Measurements from ENCODE around the gene HYAL4. TPM values are rescaled to one million over a fixed set of nuclear protein-coding genes. Genes with fewer than 3 reads are reported as not detected.
"Not testable (repeated sequence)": the region's sequence is repeated elsewhere in the genome, so short reads cannot be mapped to it uniquely, and the experiment has no call there.

Gene HYAL4
- polyA plus RNA-seq, 2 donors, result not detected

DNA sequence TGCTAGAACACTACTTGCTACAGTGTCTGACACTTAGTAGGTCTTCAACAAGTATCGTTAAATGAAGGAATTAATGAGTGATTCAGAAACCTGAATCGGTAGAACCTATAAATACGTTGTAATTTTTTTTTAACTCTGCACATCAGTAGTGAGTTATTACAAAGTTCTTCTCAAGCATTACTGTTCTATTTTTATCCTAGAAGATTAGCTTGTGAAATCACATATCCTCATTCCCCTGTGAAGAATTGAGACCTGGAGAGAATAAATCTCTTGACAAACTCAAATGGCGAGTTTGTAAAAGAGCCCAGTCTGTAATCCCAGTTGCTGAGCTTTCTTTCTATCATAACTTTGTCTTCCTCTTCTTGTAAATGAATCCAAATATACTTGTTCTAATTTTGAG, 34.7 kb downstream of the HYAL4 start:
- no peaks in the 10 kb centered on the region for H3K4me1 ChIP-seq (ENCODE audit: control insufficient read depth in 2 of 2, insufficient read depth in 2 of 2, low read length in 1 of 2)
- no peaks in the 10 kb centered on the region for H3K9me3 ChIP-seq (ENCODE audit: control insufficient read depth in 2 of 2, insufficient read depth in 1 of 2, low read depth in 1 of 2, low read length in 1 of 2)
- 78 to 81% methylated on average over 4 of the region's 4 CpGs for WGBS, 2 donors
- H3K4me3 ChIP-seq (ENCODE audit: low read depth in 1 of 2, low read length in 2 of 2), result no peak overlapping the region
- H3K27ac ChIP-seq (ENCODE audit: low read depth in 2 of 2, low read length in 1 of 2), result no peak overlapping the region
- H3K27me3 ChIP-seq (ENCODE audit: control insufficient read depth in 1 of 2, insufficient read depth in 2 of 2, low read length in 2 of 2), result no peaks in the 10 kb centered on the region
- H3K36me3 ChIP-seq (ENCODE audit: control insufficient read depth in 2 of 2, insufficient read depth in 2 of 2, low read length in 1 of 2), result no peaks in the 10 kb centered on the region

DNA sequence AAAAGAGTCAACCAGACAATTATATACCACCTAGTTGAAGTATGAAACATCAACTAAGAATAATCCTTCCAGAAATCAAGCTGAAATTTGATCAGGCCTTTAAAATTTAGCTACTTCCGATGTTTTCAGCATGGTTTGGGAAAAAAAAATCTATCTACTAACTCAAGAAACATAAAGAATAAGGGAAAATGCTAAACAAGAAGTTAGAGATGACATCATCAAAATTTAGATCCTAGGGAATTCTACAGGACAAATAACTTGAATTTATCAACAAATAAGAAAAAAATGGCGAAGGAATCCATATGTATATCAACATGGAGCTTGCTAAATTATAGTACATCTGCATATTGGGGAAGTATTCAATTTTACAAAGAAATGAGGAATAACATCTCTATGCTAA, 36.3 kb downstream of the HYAL4 start:
- Histone ChIP-seq H3K4me1 (ENCODE audit: control insufficient read depth in 2 of 2, insufficient read depth in 2 of 2, low read length in 1 of 2) (no peaks in the 10 kb centered on the region), H3K4me3 (ENCODE audit: low read depth in 1 of 2, low read length in 2 of 2) (no peak overlapping the region), H3K36me3 (ENCODE audit: control insufficient read depth in 2 of 2, insufficient read depth in 2 of 2, low read length in 1 of 2) (no peaks in the 10 kb centered on the region), H3K9me3 (ENCODE audit: control insufficient read depth in 2 of 2, insufficient read depth in 1 of 2, low read depth in 1 of 2, low read length in 1 of 2) (no peaks in the 10 kb centered on the region), H3K27ac (ENCODE audit: low read depth in 2 of 2, low read length in 1 of 2) (no peak overlapping the region), H3K27me3 (ENCODE audit: control insufficient read depth in 1 of 2, insufficient read depth in 2 of 2, low read length in 2 of 2) (no peaks in the 10 kb centered on the region)
- 86 to 88% methylated on average over 2 of the region's 2 CpGs for whole genome bisulfite sequencing, 2 donors

DNA sequence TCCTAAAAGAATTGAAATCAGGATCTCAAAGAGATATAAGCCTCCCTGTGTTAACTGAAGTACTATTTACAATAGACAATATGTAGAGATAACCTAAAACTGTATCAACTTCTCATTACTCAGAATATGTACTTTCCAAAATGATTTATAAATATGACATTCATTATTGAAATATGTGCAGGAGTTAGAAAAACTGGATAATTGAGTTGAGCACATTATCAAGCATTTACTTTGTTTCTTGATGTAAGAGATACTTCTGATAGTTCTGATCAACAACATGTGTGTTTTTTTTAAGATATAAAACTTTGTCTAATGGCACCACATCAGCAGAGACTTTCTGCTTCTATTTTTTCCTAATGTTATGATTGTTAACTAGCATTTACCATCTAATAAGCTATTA, 38.2 kb downstream of the HYAL4 start:
- Histone ChIP-seq H3K9me3 (ENCODE audit: control insufficient read depth in 2 of 2, insufficient read depth in 1 of 2, low read depth in 1 of 2, low read length in 1 of 2) (no peaks in the 10 kb centered on the region), H3K4me1 (ENCODE audit: control insufficient read depth in 2 of 2, insufficient read depth in 2 of 2, low read length in 1 of 2) (no peaks in the 10 kb centered on the region), H3K36me3 (ENCODE audit: control insufficient read depth in 2 of 2, insufficient read depth in 2 of 2, low read length in 1 of 2) (no peaks in the 10 kb centered on the region), H3K27me3 (ENCODE audit: control insufficient read depth in 1 of 2, insufficient read depth in 2 of 2, low read length in 2 of 2) (no peaks in the 10 kb centered on the region), H3K27ac (ENCODE audit: low read depth in 2 of 2, low read length in 1 of 2) (no peak overlapping the region), H3K4me3 (ENCODE audit: low read depth in 1 of 2, low read length in 2 of 2) (no peak overlapping the region)

GRCh38 chr7:123888192-123888591, 43.2 kb downstream of the HYAL4 start:
- Histone ChIP-seq H3K36me3 (ENCODE audit: control insufficient read depth in 2 of 2, insufficient read depth in 2 of 2, low read length in 1 of 2) (no peaks in the 10 kb centered on the region), H3K9me3 (ENCODE audit: control insufficient read depth in 2 of 2, insufficient read depth in 1 of 2, low read depth in 1 of 2, low read length in 1 of 2) (no peaks in the 10 kb centered on the region), H3K4me1 (ENCODE audit: control insufficient read depth in 2 of 2, insufficient read depth in 2 of 2, low read length in 1 of 2) (no peaks in the 10 kb centered on the region), H3K4me3 (ENCODE audit: low read depth in 1 of 2, low read length in 2 of 2) (no peak overlapping the region), H3K27me3 (ENCODE audit: control insufficient read depth in 1 of 2, insufficient read depth in 2 of 2, low read length in 2 of 2) (no peaks in the 10 kb centered on the region), H3K27ac (ENCODE audit: low read depth in 2 of 2, low read length in 1 of 2) (no peak overlapping the region)

GRCh38 chr7:123894753-123895152, 49.8 kb downstream of the HYAL4 start:
- not testable (repeated sequence) for H3K4me3 ChIP-seq (ENCODE audit: low read depth in 1 of 2, low read length in 2 of 2); H3K27me3 ChIP-seq (ENCODE audit: control insufficient read depth in 1 of 2, insufficient read depth in 2 of 2, low read length in 2 of 2); H3K36me3 ChIP-seq (ENCODE audit: control insufficient read depth in 2 of 2, insufficient read depth in 2 of 2, low read length in 1 of 2); H3K9me3 ChIP-seq (ENCODE audit: control insufficient read depth in 2 of 2, insufficient read depth in 1 of 2, low read depth in 1 of 2, low read length in 1 of 2); H3K27ac ChIP-seq (ENCODE audit: low read depth in 2 of 2, low read length in 1 of 2); H3K4me1 ChIP-seq (ENCODE audit: control insufficient read depth in 2 of 2, insufficient read depth in 2 of 2, low read length in 1 of 2)
- WGBS, 2 donors, result 95% methylated on average over 10 of the region's 10 CpGs

GRCh38 chr7:123901101-123901500, 56.1 kb downstream of the HYAL4 start:
- WGBS, 2 donors, result 60 to 67% methylated on average over 1 of the region's 1 CpG
- Histone ChIP-seq H3K27ac (ENCODE audit: low read depth in 2 of 2, low read length in 1 of 2) (no peak overlapping the region), H3K4me3 (ENCODE audit: low read depth in 1 of 2, low read length in 2 of 2) (no peak overlapping the region), H3K4me1 (ENCODE audit: control insufficient read depth in 2 of 2, insufficient read depth in 2 of 2, low read length in 1 of 2) (no peaks in the 10 kb centered on the region), H3K27me3 (ENCODE audit: control insufficient read depth in 1 of 2, insufficient read depth in 2 of 2, low read length in 2 of 2) (no peaks in the 10 kb centered on the region), H3K9me3 (ENCODE audit: control insufficient read depth in 2 of 2, insufficient read depth in 1 of 2, low read depth in 1 of 2, low read length in 1 of 2) (peaks cover 0 to 2% of the 10 kb centered on the region in 2 donors), H3K36me3 (ENCODE audit: control insufficient read depth in 2 of 2, insufficient read depth in 2 of 2, low read length in 1 of 2) (no peaks in the 10 kb centered on the region)

GRCh38 chr7:123905714-123906113, 60.7 kb downstream of the HYAL4 start:
- H3K4me1 ChIP-seq (ENCODE audit: control insufficient read depth in 2 of 2, insufficient read depth in 2 of 2, low read length in 1 of 2), result no peaks in the 10 kb centered on the region
- H3K27ac ChIP-seq (ENCODE audit: low read depth in 2 of 2, low read length in 1 of 2), result no peak overlapping the region
- H3K4me3 ChIP-seq (ENCODE audit: low read depth in 1 of 2, low read length in 2 of 2), result no peak overlapping the region
- no peaks in the 10 kb centered on the region for H3K27me3 ChIP-seq (ENCODE audit: control insufficient read depth in 1 of 2, insufficient read depth in 2 of 2, low read length in 2 of 2)
- peaks cover 0 to 2% of the 10 kb centered on the region in 2 donors for H3K9me3 ChIP-seq (ENCODE audit: control insufficient read depth in 2 of 2, insufficient read depth in 1 of 2, low read depth in 1 of 2, low read length in 1 of 2)
- H3K36me3 ChIP-seq (ENCODE audit: control insufficient read depth in 2 of 2, insufficient read depth in 2 of 2, low read length in 1 of 2), result no peaks in the 10 kb centered on the region

DNA sequence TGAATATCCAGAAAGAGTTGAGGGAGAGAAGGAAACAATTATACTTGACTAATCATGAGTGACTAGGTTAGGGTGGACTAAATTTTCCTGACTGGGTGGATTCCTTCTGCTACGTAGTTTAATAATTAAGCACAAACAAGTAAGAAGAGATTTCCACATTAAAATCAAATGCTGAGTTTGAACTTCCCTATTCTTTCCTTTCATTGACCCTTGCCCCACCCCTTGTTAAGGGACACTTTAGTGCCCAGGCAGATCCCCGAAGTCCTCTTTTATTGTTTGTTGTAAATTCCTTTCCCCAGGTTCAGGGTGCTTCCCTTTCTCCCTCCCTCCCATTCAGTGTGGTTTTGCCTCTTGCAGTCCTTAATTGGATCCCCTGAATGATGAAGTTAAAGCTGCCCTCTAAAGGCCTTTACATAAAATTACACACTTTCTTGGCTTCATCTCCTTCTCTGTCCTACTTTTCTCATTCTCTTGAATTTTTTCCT, 71.3 kb downstream of the HYAL4 start:
- WGBS, 2 donors, result 24 to 30% methylated on average over 2 of the region's 2 CpGs
- Histone ChIP-seq H3K4me3 (ENCODE audit: low read depth in 1 of 2, low read length in 2 of 2) (no peak overlapping the region), H3K36me3 (ENCODE audit: control insufficient read depth in 2 of 2, insufficient read depth in 2 of 2, low read length in 1 of 2) (no peaks in the 10 kb centered on the region), H3K4me1 (ENCODE audit: control insufficient read depth in 2 of 2, insufficient read depth in 2 of 2, low read length in 1 of 2) (no peaks in the 10 kb centered on the region), H3K27me3 (ENCODE audit: control insufficient read depth in 1 of 2, insufficient read depth in 2 of 2, low read length in 2 of 2) (no peaks in the 10 kb centered on the region), H3K9me3 (ENCODE audit: control insufficient read depth in 2 of 2, insufficient read depth in 1 of 2, low read depth in 1 of 2, low read length in 1 of 2) (no peaks in the 10 kb centered on the region), H3K27ac (ENCODE audit: low read depth in 2 of 2, low read length in 1 of 2) (no peak overlapping the region)

- WGBS, 2 donors, result 93 to 95% methylated on average over 12 of the region's 12 CpGs
- Histone ChIP-seq H3K4me3 (ENCODE audit: low read depth in 1 of 2, low read length in 2 of 2) (no peak overlapping the region), H3K27me3 (ENCODE audit: control insufficient read depth in 1 of 2, insufficient read depth in 2 of 2, low read length in 2 of 2) (no peaks in the 10 kb centered on the region), H3K4me1 (ENCODE audit: control insufficient read depth in 2 of 2, insufficient read depth in 2 of 2, low read length in 1 of 2) (no peaks in the 10 kb centered on the region), H3K9me3 (ENCODE audit: control insufficient read depth in 2 of 2, insufficient read depth in 1 of 2, low read depth in 1 of 2, low read length in 1 of 2) (no peaks in the 10 kb centered on the region), H3K36me3 (ENCODE audit: control insufficient read depth in 2 of 2, insufficient read depth in 2 of 2, low read length in 1 of 2) (no peaks in the 10 kb centered on the region), H3K27ac (ENCODE audit: low read depth in 2 of 2, low read length in 1 of 2) (no peak overlapping the region)
Measured at GRCh38 chr7:123917878-123918277, 72.9 kb downstream of the HYAL4 start.

GRCh38 chr7:123918309-123918708, 73.3 kb downstream of the HYAL4 start:
- Histone ChIP-seq H3K4me3 (ENCODE audit: low read depth in 1 of 2, low read length in 2 of 2) (no peak overlapping the region), H3K27ac (ENCODE audit: low read depth in 2 of 2, low read length in 1 of 2) (no peak overlapping the region), H3K4me1 (ENCODE audit: control insufficient read depth in 2 of 2, insufficient read depth in 2 of 2, low read length in 1 of 2) (no peaks in the 10 kb centered on the region), H3K36me3 (ENCODE audit: control insufficient read depth in 2 of 2, insufficient read depth in 2 of 2, low read length in 1 of 2) (no peaks in the 10 kb centered on the region), H3K9me3 (ENCODE audit: control insufficient read depth in 2 of 2, insufficient read depth in 1 of 2, low read depth in 1 of 2, low read length in 1 of 2) (no peaks in the 10 kb centered on the region), H3K27me3 (ENCODE audit: control insufficient read depth in 1 of 2, insufficient read depth in 2 of 2, low read length in 2 of 2) (no peaks in the 10 kb centered on the region)
- 82 to 83% methylated on average over 8 of the region's 8 CpGs for WGBS, 2 donors
